Colonic mucosa (tissue), 4 donors: Measurements from ENCODE around the gene CUX1. TPM values are rescaled to one million over a fixed set of nuclear protein-coding genes. Genes with fewer than 3 reads are reported as not detected.

Experiments
- DNase-seq: peaks from one replicate; pipeline ENCODE4 v3.0.0-alpha.2; 2020
- H3K27ac ChIP-seq: fragments of 200-600 bp; one replicate; pipeline ENCODE4 v1.8.0; 2021
- H3K27me3 ChIP-seq: fragments of 200-600 bp; one replicate; pipeline ENCODE4 v1.8.0; 2021
- H3K36me3 ChIP-seq: fragments of 200-600 bp; one replicate; pipeline ENCODE4 v1.8.0; 2021
- H3K4me1 ChIP-seq: fragments of 200-600 bp; one replicate; pipeline ENCODE4 v1.8.0; 2021; ENCODE audit warnings: mild to moderate bottlenecking
- H3K4me3 ChIP-seq: fragments of 200-600 bp; one replicate; pipeline ENCODE4 v1.8.0; 2021
- H3K9ac ChIP-seq, 2 donors: one replicate each; pipeline ENCODE4 v1.7.0; 2013; ENCODE audit warnings: control low read depth in 2 of 2, low read depth in 2 of 2, low read length in 2 of 2
- H3K9me3 ChIP-seq: fragments of 200-600 bp; one replicate; pipeline ENCODE4 v1.8.0; 2021
- CTCF ChIP-seq: fragments of 200-600 bp; IDR thresholded peaks from one replicate; pipeline ENCODE4 v1.8.0; 2022; ENCODE audit warnings: antibody characterized with exemption, mild to moderate bottlenecking
- intact Hi-C: fragments of 100-400 bp; cut with DNase I; formaldehyde crosslinking; loops from one replicate; pipeline ENCODE4 v1.14.1; 2022
- total RNA-seq, 2 donors: library from RNA; stranded (reverse); fragmentation: NEBNext Ultra II Directional in 1 of 2; extraction: Animal tissue kit (Norgen Biotek cat#: 25700) in 1 of 2; gene quantifications; one replicate each; pipeline ENCODE4 v1.2.1, GENCODE V29; 2021
- donor health status: healthy.
- donor health status: DM: no; HTN: no; CAD: no.
- donor health status: DM: no; HTN: no; CAD: no.

The CUX1 gene
- total RNA-seq, 2 donors from 2014 or later, result 68.5 to 97.5 TPM

- Histone ChIP-seq H3K9ac (no peak overlapping the region), H3K36me3 (no peaks in the 10 kb centered on the region), H3K27me3 (no peaks in the 10 kb centered on the region), H3K27ac (no peak overlapping the region), H3K4me3 (no peak overlapping the region), H3K4me1 (no peaks in the 10 kb centered on the region), H3K9me3 (no peaks in the 10 kb centered on the region)
- TF ChIP-seq CTCF, result no peak
- intact Hi-C loops, result no loop called here
- no peak for DNase-seq
Observed at GRCh38 chr7:102012941-102013461, 195.6 kb downstream of the CUX1 start.

- DNase-seq, result no peak
Observed at GRCh38 chr7:102018876-102019275, 201.4 kb downstream of the CUX1 start.

GRCh38 chr7:102019461-102019860 lies 202.0 kb downstream of the CUX1 start:
- DNase-seq, result no peak
- intact Hi-C loops, result no loop called here

More at GRCh38 chr7:102018876-102019275, 201.4 kb downstream of the CUX1 start:
- Histone ChIP-seq H3K9me3 (no peaks in the 10 kb centered on the region), H3K27ac (no peak overlapping the region), H3K4me1 (no peaks in the 10 kb centered on the region), H3K27me3 (no peaks in the 10 kb centered on the region), H3K9ac (no peak overlapping the region), H3K4me3 (no peak overlapping the region), H3K36me3 (no peaks in the 10 kb centered on the region)
- intact Hi-C loops, result no loop called here
- TF ChIP-seq CTCF, result no peak

GRCh38 chr7:102021841-102022618 lies 204.6 kb downstream of the CUX1 start:
- intact Hi-C loops, result no loop called here
- no peak for DNase-seq
- Histone ChIP-seq H3K27me3 (no peaks in the 10 kb centered on the region), H3K9ac (no peak overlapping the region), H3K27ac (no peak overlapping the region), H3K4me3 (no peak overlapping the region), H3K4me1 (no peaks in the 10 kb centered on the region), H3K36me3 (no peaks in the 10 kb centered on the region), H3K9me3 (no peaks in the 10 kb centered on the region)
- no peak for TF ChIP-seq CTCF

More at GRCh38 chr7:102019461-102019860, 202.0 kb downstream of the CUX1 start:
- Histone ChIP-seq H3K27me3 (no peaks in the 10 kb centered on the region), H3K4me3 (no peak overlapping the region), H3K4me1 (no peaks in the 10 kb centered on the region), H3K9ac (no peak overlapping the region), H3K27ac (no peak overlapping the region), H3K9me3 (no peaks in the 10 kb centered on the region), H3K36me3 (no peaks in the 10 kb centered on the region)
- TF ChIP-seq CTCF, result no peak

- Histone ChIP-seq H3K36me3 (no peaks in the 10 kb centered on the region), H3K9ac (no peak overlapping the region), H3K27me3 (no peaks in the 10 kb centered on the region), H3K4me1 (no peaks in the 10 kb centered on the region), H3K4me3 (no peak overlapping the region), H3K27ac (no peak overlapping the region), H3K9me3 (no peaks in the 10 kb centered on the region)
- intact Hi-C loops, result no loop called here
- no peak for TF ChIP-seq CTCF
- no peak for DNase-seq
Observed at GRCh38 chr7:102024005-102024768, 206.8 kb downstream of the CUX1 start.
